Endothelial cell of umbilical vein (primary cell): ENCODE data around the gene FGF16.

Experiments
- GATA2 ChIP-seq: IDR thresholded peaks from 2 replicates; pipeline ENCODE4 v1.7.0; 2011; ENCODE audit warnings: low read depth, mild to moderate bottlenecking, moderate library complexity, mixed read lengths, low read length; ENCODE audit not compliant: insufficient read length, insufficient read depth
- TF ChIP-seq, protein P1 (sequence below), 2 donors: IDR thresholded peaks; 1 replicate in 1 of 2; 2 replicates in 1 of 2; pipeline ENCODE4 v1.5.1; 2011; ENCODE audit warnings: low read length in 2 of 2, mild to moderate bottlenecking in 2 of 2, moderate library complexity in 2 of 2, control low read depth in 1 of 2, inconsistent platforms in 1 of 2, low read depth in 1 of 2; ENCODE audit not compliant: insufficient read depth in 1 of 2; ENCODE audit errors: extremely low read depth in 1 of 2
- TF ChIP-seq, protein P2 (sequence below): IDR thresholded peaks from 2 replicates; pipeline ENCODE4 v1.6.1; 2011; ENCODE audit not compliant: insufficient read depth, insufficient read length

DNA sequence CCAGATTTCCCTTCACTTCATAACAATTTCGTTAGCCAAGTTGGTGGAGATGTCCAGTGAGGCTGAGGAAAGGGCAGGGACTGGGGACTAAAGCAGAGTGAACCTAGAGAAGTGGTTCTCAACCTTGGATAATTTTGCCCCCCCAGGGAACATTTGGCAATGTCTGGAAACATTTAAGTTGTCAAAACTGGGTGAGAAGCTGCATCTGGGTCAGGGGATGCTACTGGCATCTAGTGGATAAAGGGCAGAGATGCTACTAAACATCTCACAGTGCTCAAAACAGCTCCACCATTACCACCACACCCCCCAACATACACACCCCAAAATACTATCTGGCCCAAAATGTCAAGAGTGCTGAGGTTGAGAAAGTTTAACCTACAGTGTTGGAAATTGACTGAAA is 32.0 kb upstream of the FGF16 start:
- TF ChIP-seq GATA2, result no peak
- TF ChIP-seq, protein P1, sequence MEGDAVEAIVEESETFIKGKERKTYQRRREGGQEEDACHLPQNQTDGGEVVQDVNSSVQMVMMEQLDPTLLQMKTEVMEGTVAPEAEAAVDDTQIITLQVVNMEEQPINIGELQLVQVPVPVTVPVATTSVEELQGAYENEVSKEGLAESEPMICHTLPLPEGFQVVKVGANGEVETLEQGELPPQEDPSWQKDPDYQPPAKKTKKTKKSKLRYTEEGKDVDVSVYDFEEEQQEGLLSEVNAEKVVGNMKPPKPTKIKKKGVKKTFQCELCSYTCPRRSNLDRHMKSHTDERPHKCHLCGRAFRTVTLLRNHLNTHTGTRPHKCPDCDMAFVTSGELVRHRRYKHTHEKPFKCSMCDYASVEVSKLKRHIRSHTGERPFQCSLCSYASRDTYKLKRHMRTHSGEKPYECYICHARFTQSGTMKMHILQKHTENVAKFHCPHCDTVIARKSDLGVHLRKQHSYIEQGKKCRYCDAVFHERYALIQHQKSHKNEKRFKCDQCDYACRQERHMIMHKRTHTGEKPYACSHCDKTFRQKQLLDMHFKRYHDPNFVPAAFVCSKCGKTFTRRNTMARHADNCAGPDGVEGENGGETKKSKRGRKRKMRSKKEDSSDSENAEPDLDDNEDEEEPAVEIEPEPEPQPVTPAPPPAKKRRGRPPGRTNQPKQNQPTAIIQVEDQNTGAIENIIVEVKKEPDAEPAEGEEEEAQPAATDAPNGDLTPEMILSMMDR (IDR thresholded peaks at IDR 0.05; ENCODE audit: extremely low read depth in 1 of 2, insufficient read depth in 1 of 2, low read depth in 1 of 2, low read length in 2 of 2), result no peak
- TF ChIP-seq, protein P2, sequence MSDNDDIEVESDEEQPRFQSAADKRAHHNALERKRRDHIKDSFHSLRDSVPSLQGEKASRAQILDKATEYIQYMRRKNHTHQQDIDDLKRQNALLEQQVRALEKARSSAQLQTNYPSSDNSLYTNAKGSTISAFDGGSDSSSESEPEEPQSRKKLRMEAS, result no peak
